ENCODE measurements around the gene NT5C2. TPM values are rescaled to one million over a fixed set of nuclear protein-coding genes. Genes with fewer than 3 reads are reported as not detected.
"Not testable (repeated sequence)": the region's sequence is repeated elsewhere in the genome, so short reads cannot be mapped to it uniquely, and the experiment has no call there.

The NT5C2 gene
- total and polyA plus RNA-seq, 2 experiments from 2014 or later: 52.6 to 69.0 TPM

- in situ Hi-C loops (cut with MboI): loop anchor here (25.0 kb wide), 1 partner anchor 332 kb away; the partner anchor contains the start of gene WBP1L
- Histone ChIP-seq H3K27ac (no peak overlapping the region), H3K4me2 (ENCODE audit: unreplicated experiment) (no peak overlapping the region), H2AFZ (no peak overlapping the region), H4K20me1 (ENCODE audit: insufficient read depth) (no peaks in the 10 kb centered on the region), H3K4me1 (ENCODE audit: insufficient read depth) (no peaks in the 10 kb centered on the region), H3K9ac (no peak overlapping the region), H3K9me3 (ENCODE audit: low read depth) (no peaks in the 10 kb centered on the region), H3K79me2 (ENCODE audit: insufficient read depth) (no peaks in the 10 kb centered on the region), H3F3A (ENCODE audit: insufficient read depth) (no peaks in the 10 kb centered on the region), H3K4me3 (no peak overlapping the region), H3K27me3 (replicated peaks; ENCODE audit: insufficient read depth) (no peaks in the 10 kb centered on the region), H3K36me3 (ENCODE audit: low read depth) (no peaks in the 10 kb centered on the region), H3K9me2 (ENCODE audit: insufficient read depth) (no peaks in the 10 kb centered on the region)
- DNase-seq: peak; percentile 65
- 44 to 45% methylated on average over 16 of the region's 16 CpGs for WGBS, 2 experiments (ENCODE audit: low coverage in 1 of 2, low lambda C conversion rate in 2 of 2, missing lambda C conversion rate in 2 of 2)
- TF ChIP-seq EZH2 (IDR thresholded peaks at IDR 0.05; ENCODE audit: insufficient read depth, poor library complexity, severe bottlenecking) (no peak), EZH2phosphoT487 (IDR thresholded peaks at IDR 0.05; ENCODE audit: insufficient read depth, low read depth) (no peak)
Measured at GRCh38 chr10:103069453-103070331, 123.4 kb downstream of the NT5C2 start.

GRCh38 chr10:103067956-103068355 is 125.1 kb downstream of the NT5C2 start:
- in situ Hi-C loops (cut with MboI): loop anchor here (25.0 kb wide), 1 partner anchor 331 kb away; the partner anchor contains the start of gene WBP1L
- H3K9ac ChIP-seq: no peak overlapping the region
- no peak overlapping the region for H3K27ac ChIP-seq
- H3F3A ChIP-seq (ENCODE audit: insufficient read depth): no peaks in the 10 kb centered on the region
- H4K20me1 ChIP-seq (ENCODE audit: insufficient read depth): no peaks in the 10 kb centered on the region
- peak; percentile 38 for DNase-seq
- H3K9me3 ChIP-seq (ENCODE audit: low read depth): no peaks in the 10 kb centered on the region
- H3K4me3 ChIP-seq: no peak overlapping the region
- no peaks in the 10 kb centered on the region for H3K36me3 ChIP-seq (ENCODE audit: low read depth)
- no peak overlapping the region for H2AFZ ChIP-seq
- no peaks in the 10 kb centered on the region for H3K4me1 ChIP-seq (ENCODE audit: insufficient read depth)
- WGBS, 2 experiments (ENCODE audit: low coverage in 1 of 2, low lambda C conversion rate in 2 of 2, missing lambda C conversion rate in 2 of 2): 80 to 81% methylated on average over 6 of the region's 6 CpGs
- TF ChIP-seq EZH2 (IDR thresholded peaks at IDR 0.05; ENCODE audit: insufficient read depth, poor library complexity, severe bottlenecking) (no peak), EZH2phosphoT487 (IDR thresholded peaks at IDR 0.05; ENCODE audit: insufficient read depth, low read depth) (no peak)
- H3K79me2 ChIP-seq (ENCODE audit: insufficient read depth): no peaks in the 10 kb centered on the region
- H3K27me3 ChIP-seq (replicated peaks; ENCODE audit: insufficient read depth): no peaks in the 10 kb centered on the region
- no peaks in the 10 kb centered on the region for H3K9me2 ChIP-seq (ENCODE audit: insufficient read depth)
- no peak overlapping the region for H3K4me2 ChIP-seq (ENCODE audit: unreplicated experiment)

- Histone ChIP-seq H3K9ac (no peak overlapping the region), H3K9me2 (ENCODE audit: insufficient read depth) (no peaks in the 10 kb centered on the region), H3K79me2 (ENCODE audit: insufficient read depth) (no peaks in the 10 kb centered on the region), H3K27me3 (replicated peaks; ENCODE audit: insufficient read depth) (no peaks in the 10 kb centered on the region), H3K9me3 (ENCODE audit: low read depth) (no peaks in the 10 kb centered on the region), H4K20me1 (ENCODE audit: insufficient read depth) (no peaks in the 10 kb centered on the region), H3K27ac (no peak overlapping the region), H3F3A (ENCODE audit: insufficient read depth) (no peaks in the 10 kb centered on the region), H3K4me3 (no peak overlapping the region), H2AFZ (no peak overlapping the region), H3K4me2 (ENCODE audit: unreplicated experiment) (no peak overlapping the region), H3K4me1 (ENCODE audit: insufficient read depth) (no peaks in the 10 kb centered on the region), H3K36me3 (ENCODE audit: low read depth) (no peaks in the 10 kb centered on the region)
- in situ Hi-C loops (cut with MboI): loop anchor here (25.0 kb wide), 1 partner anchor 330 kb away; the partner anchor contains the start of gene WBP1L
- DNase-seq: no peak
- WGBS, 2 experiments (ENCODE audit: low coverage in 1 of 2, low lambda C conversion rate in 2 of 2, missing lambda C conversion rate in 2 of 2): 89 to 94% methylated on average over 2 of the region's 2 CpGs
- TF ChIP-seq EZH2phosphoT487 (IDR thresholded peaks at IDR 0.05; ENCODE audit: insufficient read depth, low read depth) (no peak), EZH2 (IDR thresholded peaks at IDR 0.05; ENCODE audit: insufficient read depth, poor library complexity, severe bottlenecking) (no peak)
Measured at GRCh38 chr10:103067484-103067883, 125.6 kb downstream of the NT5C2 start.

DNA sequence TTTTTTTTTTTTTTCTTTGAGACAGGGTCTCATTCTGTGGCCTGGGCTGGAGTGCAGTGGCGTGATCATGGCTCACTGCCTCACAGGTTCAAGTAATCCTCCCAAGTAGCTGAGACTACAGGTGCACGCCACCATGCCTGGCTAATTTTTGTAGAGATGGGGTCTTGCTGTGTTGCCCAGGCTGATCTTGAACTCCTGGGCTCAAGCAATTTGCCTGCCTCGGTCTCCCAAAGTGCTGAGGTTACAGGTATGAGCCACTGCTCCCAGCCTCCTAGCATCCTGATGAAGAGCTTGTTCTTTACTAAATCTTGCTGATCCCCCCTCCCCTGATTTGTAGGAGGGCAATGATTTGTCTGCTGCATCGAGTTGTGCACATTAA is 126.0 kb downstream of the NT5C2 start:
- not testable (repeated sequence) for H4K20me1 ChIP-seq (ENCODE audit: insufficient read depth); H3K79me2 ChIP-seq (ENCODE audit: insufficient read depth)
- in situ Hi-C loops (cut with MboI): loop anchor here (25.0 kb wide), 1 partner anchor 330 kb away; the partner anchor contains the start of gene WBP1L

More for the DNA sequence above, 126.0 kb downstream of the NT5C2 start:
- not testable (repeated sequence) for H3K9ac ChIP-seq; DNase-seq; H3K36me3 ChIP-seq (ENCODE audit: low read depth); H2AFZ ChIP-seq; H3K4me2 ChIP-seq (ENCODE audit: unreplicated experiment); H3K27me3 ChIP-seq (replicated peaks; ENCODE audit: insufficient read depth); H3K9me2 ChIP-seq (ENCODE audit: insufficient read depth); H3K9me3 ChIP-seq (ENCODE audit: low read depth); H3K4me3 ChIP-seq; H3F3A ChIP-seq (ENCODE audit: insufficient read depth); H3K4me1 ChIP-seq (ENCODE audit: insufficient read depth); H3K27ac ChIP-seq
- WGBS, 2 experiments (ENCODE audit: low coverage in 1 of 2, low lambda C conversion rate in 2 of 2, missing lambda C conversion rate in 2 of 2): 83 to 84% methylated on average over 4 of the region's 4 CpGs

Data from GM23248 (cell line).